Fibroblast of villous mesenchyme (primary cell): ENCODE measurements around the gene GMPPA. TPM values are rescaled to one million over a fixed set of nuclear protein-coding genes. Genes with fewer than 3 reads are reported as not detected.

ENCODE experiments used
- DNase-seq: peaks from one replicate; pipeline ENCODE4 v3.0.0-alpha.2; 2010; ENCODE audit warnings: low read depth
- H3K4me3 ChIP-seq: 2 replicates; pipeline ENCODE4 v1.5.1; 2011; ENCODE audit warnings: low read depth, mild to moderate bottlenecking, low read length
- total RNA-seq: library from RNA; depleted of rRNA; stranded (reverse); fragments of >200 nt; gene quantifications from 2 replicates; pipeline ENCODE4 v1.2.3, GENCODE V29; 2012
- TF ChIP-seq, protein P1 (sequence below): IDR thresholded peaks from 2 replicates; pipeline ENCODE4 v1.5.1; 2012; ENCODE audit warnings: low read depth, mild to moderate bottlenecking, low read length; ENCODE audit not compliant: insufficient read depth

The GMPPA gene
- total RNA-seq, 1 donor, result 60.9 TPM

- H3K4me3 ChIP-seq, result no peak overlapping the region
- no peak for DNase-seq
- TF ChIP-seq, protein P1, sequence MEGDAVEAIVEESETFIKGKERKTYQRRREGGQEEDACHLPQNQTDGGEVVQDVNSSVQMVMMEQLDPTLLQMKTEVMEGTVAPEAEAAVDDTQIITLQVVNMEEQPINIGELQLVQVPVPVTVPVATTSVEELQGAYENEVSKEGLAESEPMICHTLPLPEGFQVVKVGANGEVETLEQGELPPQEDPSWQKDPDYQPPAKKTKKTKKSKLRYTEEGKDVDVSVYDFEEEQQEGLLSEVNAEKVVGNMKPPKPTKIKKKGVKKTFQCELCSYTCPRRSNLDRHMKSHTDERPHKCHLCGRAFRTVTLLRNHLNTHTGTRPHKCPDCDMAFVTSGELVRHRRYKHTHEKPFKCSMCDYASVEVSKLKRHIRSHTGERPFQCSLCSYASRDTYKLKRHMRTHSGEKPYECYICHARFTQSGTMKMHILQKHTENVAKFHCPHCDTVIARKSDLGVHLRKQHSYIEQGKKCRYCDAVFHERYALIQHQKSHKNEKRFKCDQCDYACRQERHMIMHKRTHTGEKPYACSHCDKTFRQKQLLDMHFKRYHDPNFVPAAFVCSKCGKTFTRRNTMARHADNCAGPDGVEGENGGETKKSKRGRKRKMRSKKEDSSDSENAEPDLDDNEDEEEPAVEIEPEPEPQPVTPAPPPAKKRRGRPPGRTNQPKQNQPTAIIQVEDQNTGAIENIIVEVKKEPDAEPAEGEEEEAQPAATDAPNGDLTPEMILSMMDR, result no peak
Measured at GRCh38 chr2:219545295-219545942, 46.7 kb downstream of the GMPPA start.

GRCh38 chr2:219545943-219546352 lies 47.3 kb downstream of the GMPPA start:
- TF ChIP-seq, protein P1, result no peak
- no peak overlapping the region for H3K4me3 ChIP-seq
- no peak for DNase-seq

DNA sequence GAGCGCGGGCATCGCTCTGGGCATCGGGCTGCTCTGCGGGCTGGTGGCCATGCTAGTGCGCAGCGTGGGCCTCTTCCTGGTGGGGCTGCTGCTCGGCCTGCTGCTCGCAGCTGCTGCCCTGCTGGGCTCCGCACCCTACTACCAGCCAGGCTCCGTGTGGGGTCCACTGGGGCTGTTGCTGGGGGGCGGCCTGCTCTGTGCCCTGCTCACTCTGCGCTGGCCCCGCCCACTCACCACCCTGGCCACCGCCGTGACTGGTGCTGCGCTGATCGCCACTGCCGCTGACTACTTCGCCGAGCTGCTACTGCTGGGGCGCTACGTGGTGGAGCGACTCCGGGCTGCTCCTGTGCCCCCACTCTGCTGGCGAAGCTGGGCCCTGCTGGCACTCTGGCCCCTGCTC lies 48.9 kb downstream of the GMPPA start:
- H3K4me3 ChIP-seq, result no peak overlapping the region
- no peak for DNase-seq
- TF ChIP-seq, protein P1, result no peak

DNA sequence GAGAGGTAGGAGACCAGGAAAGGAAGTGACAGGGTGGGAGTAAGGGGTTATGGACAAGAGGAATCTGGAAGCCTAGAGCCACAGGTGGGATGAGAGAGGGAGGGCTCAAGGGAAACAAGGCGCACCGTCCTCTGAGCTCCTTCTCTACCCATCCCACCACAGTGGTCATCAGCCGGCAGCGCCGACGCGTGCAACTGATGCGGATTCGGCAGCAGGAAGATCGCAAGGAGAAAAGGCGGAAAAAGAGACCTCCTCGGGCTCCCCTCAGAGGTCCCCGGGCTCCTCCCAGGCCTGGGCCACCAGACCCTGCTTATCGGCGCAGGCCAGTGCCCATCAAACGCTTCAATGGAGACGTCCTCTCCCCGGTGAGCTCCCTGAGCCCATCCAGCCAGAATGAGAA lies 50.3 kb downstream of the GMPPA start:
- no peak for DNase-seq
- H3K4me3 ChIP-seq, result no peak overlapping the region
- TF ChIP-seq, protein P1, result no peak

DNA sequence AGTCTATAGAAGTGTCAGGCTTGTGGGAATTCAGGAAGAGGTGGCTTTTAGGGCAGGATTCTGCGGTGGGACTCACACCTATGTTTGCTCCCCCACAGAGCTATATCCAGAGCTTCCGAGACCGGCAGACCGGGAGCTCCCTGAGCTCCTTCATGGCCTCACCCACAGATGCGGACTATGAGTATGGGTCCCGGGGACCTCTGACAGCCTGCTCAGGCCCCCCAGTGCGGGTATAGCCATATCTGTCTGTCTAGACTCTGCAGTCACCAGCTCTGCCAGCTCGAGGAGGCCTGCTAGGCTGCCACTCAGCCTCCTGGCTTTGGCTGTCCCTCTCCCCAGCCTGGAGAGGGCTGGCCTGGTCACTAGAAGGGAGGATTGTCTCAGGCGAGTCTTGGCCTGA lies 50.9 kb downstream of the GMPPA start:
- TF ChIP-seq, protein P1, result no peak
- no peak overlapping the region for H3K4me3 ChIP-seq
- DNase-seq, result no peak

GRCh38 chr2:219551441-219552381 lies 53.0 kb downstream of the GMPPA start:
- TF ChIP-seq, protein P1, result no peak
- H3K4me3 ChIP-seq, result peak overlapping the region; percentile 68
- DNase-seq, result peak; percentile 49
